ENCODE results near the gene HDGFL1.

The HDGFL1 gene

GRCh38 chr6:22613051-22613450, 43.7 kb downstream of the HDGFL1 start:
- H3K4me2 ChIP-seq: no peak overlapping the region
- no peaks in the 10 kb centered on the region for H3K9me3 ChIP-seq
- no peaks in the 10 kb centered on the region for H3K4me1 ChIP-seq
- H3K9ac ChIP-seq: no peak overlapping the region
- H3K27me3 ChIP-seq: no peaks in the 10 kb centered on the region
- TF ChIP-seq Cebpa-rat (IDR thresholded peaks at IDR 0.05): no peak
- no peaks in the 10 kb centered on the region for H4K20me1 ChIP-seq
- no peaks in the 10 kb centered on the region for H3K36me3 ChIP-seq
- no peak overlapping the region for H3K4me3 ChIP-seq
- no peak overlapping the region for H3K27ac ChIP-seq

- H3K4me1 ChIP-seq: no peaks in the 10 kb centered on the region
- no peak overlapping the region for H3K4me2 ChIP-seq
- H3K27ac ChIP-seq: no peak overlapping the region
- H3K9me3 ChIP-seq: no peaks in the 10 kb centered on the region
- TF ChIP-seq Cebpa-rat (IDR thresholded peaks at IDR 0.05): no peak
- no peaks in the 10 kb centered on the region for H3K36me3 ChIP-seq
- H3K4me3 ChIP-seq: no peak overlapping the region
- no peak overlapping the region for H3K9ac ChIP-seq
- H3K27me3 ChIP-seq: no peaks in the 10 kb centered on the region
- no peaks in the 10 kb centered on the region for H4K20me1 ChIP-seq
Measured at GRCh38 chr6:22613695-22614094, 44.3 kb downstream of the HDGFL1 start.

DNA sequence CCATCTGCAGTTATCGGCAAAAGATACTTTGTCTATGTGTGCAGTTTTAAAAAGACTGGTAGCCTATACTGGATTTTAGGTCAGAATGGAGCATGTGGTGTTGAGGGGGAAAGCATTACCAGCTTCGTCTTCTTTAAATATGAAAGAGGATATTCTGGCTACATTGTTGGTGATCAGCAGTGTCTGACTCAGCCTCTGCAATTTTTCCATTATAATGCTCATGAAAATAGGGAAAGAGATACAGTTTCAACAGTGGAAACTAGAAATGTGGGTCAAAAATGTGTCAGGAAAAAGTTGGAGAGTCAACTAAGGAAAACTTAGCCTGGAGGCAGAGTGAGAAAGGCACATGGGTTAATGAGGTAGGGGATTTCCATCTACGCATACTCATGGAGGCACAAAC, 45.2 kb downstream of the HDGFL1 start:
- Histone ChIP-seq H4K20me1 (no peaks in the 10 kb centered on the region), H3K36me3 (no peaks in the 10 kb centered on the region)
- no peak for TF ChIP-seq Cebpa-rat (IDR thresholded peaks at IDR 0.05)

GRCh38 chr6:22621028-22621427, 51.7 kb downstream of the HDGFL1 start:
- no peak for TF ChIP-seq Cebpa-rat (IDR thresholded peaks at IDR 0.05)
- no peak overlapping the region for H3K4me3 ChIP-seq
- no peak overlapping the region for H3K9ac ChIP-seq
- no peak overlapping the region for H3K4me2 ChIP-seq
- H3K36me3 ChIP-seq: no peaks in the 10 kb centered on the region
- H3K27me3 ChIP-seq: no peaks in the 10 kb centered on the region
- H3K9me3 ChIP-seq: no peaks in the 10 kb centered on the region
- H3K4me1 ChIP-seq: no peaks in the 10 kb centered on the region
- no peaks in the 10 kb centered on the region for H4K20me1 ChIP-seq
- no peak overlapping the region for H3K27ac ChIP-seq

More for the DNA sequence above, 45.2 kb downstream of the HDGFL1 start:
- H3K9ac ChIP-seq: no peak overlapping the region
- H3K4me3 ChIP-seq: no peak overlapping the region
- no peak overlapping the region for H3K27ac ChIP-seq
- no peaks in the 10 kb centered on the region for H3K4me1 ChIP-seq
- no peak overlapping the region for H3K4me2 ChIP-seq
- no peaks in the 10 kb centered on the region for H3K27me3 ChIP-seq
- no peaks in the 10 kb centered on the region for H3K9me3 ChIP-seq
